K562 (cell line): ENCODE data around the gene MAP4. TPM values are rescaled to one million over a fixed set of nuclear protein-coding genes. Genes with fewer than 3 reads are reported as not detected.
A peak's percentile ranks its signal among the peaks of the same experiment; 100 is the strongest.

Source experiments
- ATF3 ChIP-seq, 2 experiments: fragments of 450-650 bp in 1 of 2; sonication (generic) in 1 of 2; formaldehyde crosslinking in 1 of 2; IDR thresholded peaks in 1 of 2; conservative IDR thresholded peaks in 1 of 2; 2 replicates each; pipeline versions ENCODE4 v1.6.1 to v1.8.1; 2016 to 2023; ENCODE audit warnings: mild to moderate bottlenecking in 2 of 2, moderate library complexity in 2 of 2, inconsistent platforms in 1 of 2, missing genetic modification reagents in 1 of 2
- CBFA2T3 ChIP-seq: fragments of 450-650 bp; IDR thresholded peaks from 2 replicates; pipeline ENCODE4 v1.6.1; 2017
- CGGBP1 ChIP-seq: fragments of 250-450 bp; sonication (Bioruptor Pico); IDR thresholded peaks from 2 replicates; pipeline ENCODE4 v1.9.0; 2021; ENCODE audit warnings: mild to moderate bottlenecking
- MCM2 ChIP-seq: fragments of 450-650 bp; IDR thresholded peaks from 2 replicates; pipeline ENCODE4 v1.6.1; 2017; ENCODE audit warnings: low read depth, mild to moderate bottlenecking
- RAD51 ChIP-seq: fragments of 450-650 bp; IDR thresholded peaks from 2 replicates; pipeline ENCODE4 v1.7.1; 2016; ENCODE audit warnings: low read depth, mild to moderate bottlenecking, borderline replicate concordance
- SMARCA4 ChIP-seq: fragments of 450-650 bp; IDR thresholded peaks from 2 replicates; pipeline ENCODE4 v1.6.1; 2016
- SMARCA5 ChIP-seq: fragments of 450-650 bp; IDR thresholded peaks from 2 replicates; pipeline ENCODE4 v1.6.1; 2016
- TAF7 ChIP-seq: fragments of 450-650 bp; IDR thresholded peaks from 2 replicates; pipeline ENCODE4 v1.6.1; 2016; ENCODE audit warnings: missing genetic modification characterization, missing compliant biosample characterization
- TCF7 ChIP-seq: sonication (generic); IDR thresholded peaks from 2 replicates; pipeline ENCODE4 v1.6.1; 2016; ENCODE audit warnings: antibody characterized with exemption, borderline replicate concordance
- XRCC3 ChIP-seq: fragments of 450-650 bp; IDR thresholded peaks from 2 replicates; pipeline ENCODE4 v1.6.1; 2017; ENCODE audit warnings: mild to moderate bottlenecking, moderate library complexity
- ZC3H8 ChIP-seq: fragments of 450-650 bp; IDR thresholded peaks from 2 replicates; pipeline ENCODE4 v1.6.1; 2017
- ZFP36 ChIP-seq: fragments of 150-350 bp; IDR thresholded peaks from 2 replicates; pipeline ENCODE4 v1.6.1; 2018; ENCODE audit warnings: low read length, low read depth; ENCODE audit not compliant: partially characterized antibody
- ZFP91 ChIP-seq: sonication (generic); formaldehyde crosslinking; IDR thresholded peaks from 2 replicates; pipeline ENCODE4 v1.8.0; 2022; ENCODE audit warnings: mild to moderate bottlenecking, missing genetic modification reagents
- ZNF12 ChIP-seq: sonication (generic); formaldehyde crosslinking; IDR thresholded peaks from 2 replicates; pipeline ENCODE4 v1.4.0; 2020; ENCODE audit warnings: mild to moderate bottlenecking, missing genetic modification reagents
- ZNF589 ChIP-seq: fragments of 200-800 bp; sonication (Bioruptor generic); IDR thresholded peaks from 2 replicates; pipeline ENCODE4 v1.6.1; 2016; ENCODE audit warnings: low read depth, missing genetic modification characterization, missing compliant biosample characterization
- ZNF76 ChIP-seq: fragments of 250-450 bp; sonication (Bioruptor Pico); IDR thresholded peaks from 2 replicates; pipeline ENCODE4 v1.4.0; 2020; ENCODE audit warnings: mild to moderate bottlenecking, moderate library complexity, borderline replicate concordance
- ZNF785 ChIP-seq: fragments of 250-450 bp; sonication (Bioruptor Pico); IDR thresholded peaks from 2 replicates; pipeline ENCODE4 v1.4.0; 2020; ENCODE audit warnings: mild to moderate bottlenecking
- polyA plus RNA-seq, 8 experiments: library from polyadenylated mRNA; depleted of rRNA in 4 of 8; stranded (reverse) in 5 of 8; unstranded in 3 of 8; fragments of >200 nt; fragmentation: Nextera tagmentation in 2 of 8; fragmentation: Illumina TruSeq in 1 of 8; extraction: Ambion mirVana in 2 of 8; extraction: Trizol in 1 of 8; gene quantifications; 2 replicates each; pipeline versions ENCODE4 v1.2.1 to v1.2.3, GENCODE V29; 2011 to 2014; ENCODE audit warnings: inconsistent platforms in 1 of 8, missing spikeins in 1 of 8
- total RNA-seq, 7 experiments: library from RNA; depleted of rRNA in 6 of 7; stranded (reverse); fragments of >200 nt in 6 of 7; fragmentation: Illumina TruSeq in 2 of 7; extraction: Trizol in 2 of 7; gene quantifications; 2 replicates each; pipeline versions ENCODE4 v1.2.1 to v1.2.3, GENCODE V29; 2011 to 2021; ENCODE audit warnings: low replicate concordance in 1 of 7
- TF ChIP-seq, protein P1 (sequence below): sonication (generic); formaldehyde crosslinking; IDR thresholded peaks from 2 replicates; pipeline ENCODE4 v1.8.0; 2022; ENCODE audit warnings: mild to moderate bottlenecking, missing genetic modification reagents
- TF ChIP-seq, protein P2 (sequence below): fragments of 200-800 bp; sonication (Bioruptor generic); IDR thresholded peaks from 2 replicates; pipeline ENCODE4 v1.6.1; 2017; ENCODE audit warnings: missing genetic modification characterization, missing compliant biosample characterization

The MAP4 gene
- total and polyA plus RNA-seq, 9 of the 15 experiments (the other 6 are each of a cell fraction or from before 2014, with no cell fraction given): 13.3 to 141 (median 36.8) TPM

DNA sequence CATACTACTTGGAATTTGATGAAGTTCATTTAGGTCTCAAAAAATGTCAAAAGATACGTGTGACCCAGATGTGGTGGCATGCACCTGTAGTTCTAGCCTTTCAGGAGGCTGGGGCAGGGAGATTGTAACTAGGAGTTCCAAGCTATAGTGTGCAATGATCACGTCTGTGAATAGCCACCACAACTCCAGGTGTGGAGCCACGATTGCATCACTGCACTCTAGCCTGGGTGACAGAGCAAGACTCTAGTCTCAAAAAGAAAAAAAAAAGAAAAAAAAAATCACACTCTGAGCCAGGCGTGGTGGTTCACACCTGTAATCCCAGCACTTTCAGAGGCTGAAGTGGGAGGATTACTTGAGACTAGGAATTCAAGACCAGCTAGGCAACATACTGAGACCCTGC is 14.2 kb downstream of the MAP4 start (continued):
- no peak for TF ChIP-seq ZNF76 (CRISPR knock-in tag)
- TF ChIP-seq ATF3 (IDR thresholded peaks at IDR 0.05): peak; percentile 83
- no peak for TF ChIP-seq ATF3 (CRISPR knock-in tag; conservative IDR thresholded peaks at IDR 0.05)
- TF ChIP-seq XRCC3: no peak
- no peak for TF ChIP-seq TAF7 (tag)
- TF ChIP-seq CGGBP1 (CRISPR knock-in tag): no peak
- TF ChIP-seq ZNF785 (CRISPR knock-in tag): no peak
- no peak for TF ChIP-seq ZNF589 (CRISPR knock-in tag)
- TF ChIP-seq RAD51: no peak
- TF ChIP-seq CBFA2T3: 0 out of 2 replicates have a peak, but pooled peaks have one; percentile 5
- TF ChIP-seq SMARCA4: no peak
- TF ChIP-seq MCM2: no peak
- no peak for TF ChIP-seq SMARCA5
- no peak for TF ChIP-seq ZC3H8
- no peak for TF ChIP-seq TCF7
- TF ChIP-seq ZNF12: no peak
- TF ChIP-seq ZFP91 (CRISPR knock-in tag): no peak
- TF ChIP-seq, protein P1, sequence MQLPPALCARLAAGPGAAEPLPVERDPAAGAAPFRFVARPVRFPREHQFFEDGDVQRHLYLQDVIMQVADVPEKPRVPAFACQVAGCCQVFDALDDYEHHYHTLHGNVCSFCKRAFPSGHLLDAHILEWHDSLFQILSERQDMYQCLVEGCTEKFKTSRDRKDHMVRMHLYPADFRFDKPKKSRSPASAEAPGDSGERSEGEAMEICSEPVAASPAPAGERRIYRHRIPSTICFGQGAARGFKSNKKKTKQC (CRISPR knock-in tag): no peak
- TF ChIP-seq ZFP36: no peak
- TF ChIP-seq, protein P2, sequence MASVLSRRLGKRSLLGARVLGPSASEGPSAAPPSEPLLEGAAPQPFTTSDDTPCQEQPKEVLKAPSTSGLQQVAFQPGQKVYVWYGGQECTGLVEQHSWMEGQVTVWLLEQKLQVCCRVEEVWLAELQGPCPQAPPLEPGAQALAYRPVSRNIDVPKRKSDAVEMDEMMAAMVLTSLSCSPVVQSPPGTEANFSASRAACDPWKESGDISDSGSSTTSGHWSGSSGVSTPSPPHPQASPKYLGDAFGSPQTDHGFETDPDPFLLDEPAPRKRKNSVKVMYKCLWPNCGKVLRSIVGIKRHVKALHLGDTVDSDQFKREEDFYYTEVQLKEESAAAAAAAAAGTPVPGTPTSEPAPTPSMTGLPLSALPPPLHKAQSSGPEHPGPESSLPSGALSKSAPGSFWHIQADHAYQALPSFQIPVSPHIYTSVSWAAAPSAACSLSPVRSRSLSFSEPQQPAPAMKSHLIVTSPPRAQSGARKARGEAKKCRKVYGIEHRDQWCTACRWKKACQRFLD (CRISPR knock-in tag): no peak
- TF ChIP-seq, all 486 proteins: peak for 6
